ENCODE data around the gene RASD2.
A peak's percentile ranks its signal among the peaks of the same experiment; 100 is the strongest.

RASD2 gene

GRCh38 chr22:35587447-35587870 is 46.8 kb downstream of the RASD2 start:
- TF ChIP-seq, protein P1, sequence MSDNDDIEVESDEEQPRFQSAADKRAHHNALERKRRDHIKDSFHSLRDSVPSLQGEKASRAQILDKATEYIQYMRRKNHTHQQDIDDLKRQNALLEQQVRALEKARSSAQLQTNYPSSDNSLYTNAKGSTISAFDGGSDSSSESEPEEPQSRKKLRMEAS (IDR thresholded peaks at IDR 0.05; ENCODE audit: low read depth, low read length) = no peak
- TF ChIP-seq MYC (IDR thresholded peaks at IDR 0.05; ENCODE audit: low read depth, low read length) (no peak), POLR2A (IDR thresholded peaks at IDR 0.05; ENCODE audit: extremely low read depth, insufficient read length) (no peak)
- TF ChIP-seq, protein P2, sequence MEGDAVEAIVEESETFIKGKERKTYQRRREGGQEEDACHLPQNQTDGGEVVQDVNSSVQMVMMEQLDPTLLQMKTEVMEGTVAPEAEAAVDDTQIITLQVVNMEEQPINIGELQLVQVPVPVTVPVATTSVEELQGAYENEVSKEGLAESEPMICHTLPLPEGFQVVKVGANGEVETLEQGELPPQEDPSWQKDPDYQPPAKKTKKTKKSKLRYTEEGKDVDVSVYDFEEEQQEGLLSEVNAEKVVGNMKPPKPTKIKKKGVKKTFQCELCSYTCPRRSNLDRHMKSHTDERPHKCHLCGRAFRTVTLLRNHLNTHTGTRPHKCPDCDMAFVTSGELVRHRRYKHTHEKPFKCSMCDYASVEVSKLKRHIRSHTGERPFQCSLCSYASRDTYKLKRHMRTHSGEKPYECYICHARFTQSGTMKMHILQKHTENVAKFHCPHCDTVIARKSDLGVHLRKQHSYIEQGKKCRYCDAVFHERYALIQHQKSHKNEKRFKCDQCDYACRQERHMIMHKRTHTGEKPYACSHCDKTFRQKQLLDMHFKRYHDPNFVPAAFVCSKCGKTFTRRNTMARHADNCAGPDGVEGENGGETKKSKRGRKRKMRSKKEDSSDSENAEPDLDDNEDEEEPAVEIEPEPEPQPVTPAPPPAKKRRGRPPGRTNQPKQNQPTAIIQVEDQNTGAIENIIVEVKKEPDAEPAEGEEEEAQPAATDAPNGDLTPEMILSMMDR (IDR thresholded peaks at IDR 0.05; ENCODE audit: low read depth, low read length) = no peak
- H3K4me3 ChIP-seq (ENCODE audit: low read depth, low read length) = no peak overlapping the region
- DNase-seq (ENCODE audit: low read depth) = no peak

- DNase-seq (ENCODE audit: low read depth) = no peak
- TF ChIP-seq POLR2A (IDR thresholded peaks at IDR 0.05; ENCODE audit: extremely low read depth, insufficient read length) (no peak), MYC (IDR thresholded peaks at IDR 0.05; ENCODE audit: low read depth, low read length) (no peak)
- no peak overlapping the region for H3K4me3 ChIP-seq (ENCODE audit: low read depth, low read length)
These were observed 47.3 kb downstream of the RASD2 start for GRCh38 chr22:35587896-35588295.

DNA sequence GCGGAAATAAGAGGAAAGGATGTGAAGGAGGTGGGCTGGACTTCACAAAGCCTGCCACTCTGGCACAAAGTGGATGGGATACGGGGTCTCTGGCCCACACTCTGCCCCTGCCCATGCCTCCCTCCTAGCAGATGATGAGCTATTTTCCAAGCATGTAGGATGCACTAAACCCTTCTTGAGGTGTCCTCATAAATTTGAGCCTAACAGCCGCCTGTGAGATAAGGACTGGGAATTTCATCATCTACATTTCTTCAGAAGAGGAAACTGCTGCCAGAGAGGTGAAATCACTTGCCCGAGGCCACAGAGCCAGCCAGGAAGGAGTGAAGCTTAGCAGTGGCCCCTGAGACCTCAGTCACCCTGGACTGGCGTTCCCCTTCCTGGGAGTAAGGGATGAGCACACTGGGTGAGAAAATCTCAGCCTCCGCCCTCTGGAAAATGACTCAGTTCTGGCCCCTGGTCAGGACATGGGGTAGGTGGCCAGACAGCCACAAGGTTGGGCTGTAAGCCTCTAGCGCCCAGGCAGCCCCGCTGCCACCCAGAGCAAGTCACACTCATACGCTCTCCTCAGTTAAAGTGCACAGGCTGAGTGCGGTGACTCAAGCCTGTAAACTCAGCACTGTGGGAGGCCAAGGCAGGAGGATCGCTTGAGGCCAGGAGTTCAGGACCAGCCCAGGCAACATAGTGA is 48.6 kb downstream of the RASD2 start:
- no peak overlapping the region for H3K4me3 ChIP-seq (ENCODE audit: low read depth, low read length)
- TF ChIP-seq, protein P1 (IDR thresholded peaks at IDR 0.05; ENCODE audit: low read depth, low read length) = no peak
- no peak for TF ChIP-seq POLR2A (IDR thresholded peaks at IDR 0.05; ENCODE audit: extremely low read depth, insufficient read length)
- TF ChIP-seq, protein P2 (IDR thresholded peaks at IDR 0.05; ENCODE audit: low read depth, low read length) = no peak
- no peak for TF ChIP-seq MYC (IDR thresholded peaks at IDR 0.05; ENCODE audit: low read depth, low read length)
- DNase-seq (ENCODE audit: low read depth) = peak; percentile 74

DNA sequence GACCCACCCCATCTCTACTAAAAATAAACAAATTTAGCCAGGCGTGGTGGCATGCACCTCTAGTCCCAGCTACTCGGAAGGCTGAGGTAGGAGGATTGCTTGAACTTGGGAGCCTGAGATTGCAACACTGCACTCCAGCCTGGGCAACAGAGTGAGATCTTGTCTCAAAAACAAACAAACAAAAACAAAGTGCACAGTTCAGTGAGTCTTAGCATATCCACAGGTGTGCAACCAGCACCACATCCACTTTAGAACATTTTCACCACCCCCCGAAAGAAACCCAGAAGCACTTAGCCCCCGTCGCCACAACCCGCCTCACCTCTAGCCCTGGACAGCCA is 49.1 kb downstream of the RASD2 start:
- no peak overlapping the region for H3K4me3 ChIP-seq (ENCODE audit: low read depth, low read length)
- DNase-seq (ENCODE audit: low read depth) = no peak
- no peak for TF ChIP-seq MYC (IDR thresholded peaks at IDR 0.05; ENCODE audit: low read depth, low read length)
- TF ChIP-seq, protein P1 (IDR thresholded peaks at IDR 0.05; ENCODE audit: low read depth, low read length) = no peak
- TF ChIP-seq, protein P2 (IDR thresholded peaks at IDR 0.05; ENCODE audit: low read depth, low read length) = no peak
- TF ChIP-seq POLR2A (IDR thresholded peaks at IDR 0.05; ENCODE audit: extremely low read depth, insufficient read length) = no peak

GRCh38 chr22:35590634-35591295 is 50.1 kb downstream of the RASD2 start:
- no peak for TF ChIP-seq POLR2A (IDR thresholded peaks at IDR 0.05; ENCODE audit: extremely low read depth, insufficient read length)
- TF ChIP-seq, protein P1 (IDR thresholded peaks at IDR 0.05; ENCODE audit: low read depth, low read length) = no peak
- no peak for TF ChIP-seq MYC (IDR thresholded peaks at IDR 0.05; ENCODE audit: low read depth, low read length)
- TF ChIP-seq, protein P2 (IDR thresholded peaks at IDR 0.05; ENCODE audit: low read depth, low read length) = no peak
- no peak overlapping the region for H3K4me3 ChIP-seq (ENCODE audit: low read depth, low read length)
- DNase-seq (ENCODE audit: low read depth) = no peak

DNA sequence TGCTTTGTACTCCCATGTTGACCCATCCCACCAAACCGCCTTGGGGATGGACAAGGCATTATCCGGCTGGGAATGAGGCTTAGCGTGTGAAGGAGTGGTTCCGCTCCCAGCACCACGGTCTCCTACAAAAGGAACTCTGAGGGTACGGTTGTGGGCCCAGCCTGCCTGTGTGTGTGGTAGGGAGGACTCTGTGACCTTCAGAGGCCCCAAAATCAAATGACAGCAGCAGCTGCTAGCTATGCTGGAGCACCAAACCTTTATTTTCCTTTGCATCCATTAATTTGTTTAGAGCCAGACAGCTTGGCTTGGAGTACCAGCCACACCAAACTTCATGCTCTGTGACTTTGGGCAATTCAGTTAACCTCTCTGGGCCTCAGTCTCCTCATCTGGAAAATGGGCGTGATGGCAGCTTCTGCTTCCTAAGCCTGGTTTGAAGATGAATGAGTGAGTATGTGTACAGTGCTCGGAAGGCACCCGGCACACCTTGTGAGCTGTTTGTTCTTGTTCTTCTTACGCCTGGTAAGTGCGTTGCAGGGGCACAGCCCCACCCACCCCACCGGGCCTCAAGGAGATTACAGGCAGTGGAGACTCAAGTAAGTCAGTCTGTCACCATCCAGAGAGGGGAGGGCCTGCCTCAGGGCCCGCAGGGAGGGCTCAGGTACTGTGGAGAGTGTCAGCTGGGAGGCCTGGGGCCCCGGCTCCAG is 51.2 kb downstream of the RASD2 start:
- DNase-seq (ENCODE audit: low read depth) = no peak
- no peak overlapping the region for H3K4me3 ChIP-seq (ENCODE audit: low read depth, low read length)
- TF ChIP-seq MYC (IDR thresholded peaks at IDR 0.05; ENCODE audit: low read depth, low read length) = no peak
- no peak for TF ChIP-seq POLR2A (IDR thresholded peaks at IDR 0.05; ENCODE audit: extremely low read depth, insufficient read length)

Data from NB4 (cell line).